ENCODE measurements around the gene PEG3.

Gene PEG3

GRCh38 chr19:56813531-56813930 lies 27.0 kb downstream of the PEG3 start:
- H3K4me1 ChIP-seq: no peaks in the 10 kb centered on the region
- H3K9ac ChIP-seq: no peak overlapping the region
- no peaks in the 10 kb centered on the region for H3K9me3 ChIP-seq
- no peak overlapping the region for H3K4me3 ChIP-seq
- H3K36me3 ChIP-seq: no peaks in the 10 kb centered on the region
- no peak overlapping the region for H3K4me2 ChIP-seq
- H3K27ac ChIP-seq: no peak overlapping the region
- no peak for TF ChIP-seq Cebpa-rat (IDR thresholded peaks at IDR 0.05)
- no peaks in the 10 kb centered on the region for H3K27me3 ChIP-seq
- H4K20me1 ChIP-seq: no peaks in the 10 kb centered on the region

GRCh38 chr19:56811480-56811879 lies 29.0 kb downstream of the PEG3 start:
- Histone ChIP-seq H3K27me3 (no peaks in the 10 kb centered on the region), H3K4me1 (no peaks in the 10 kb centered on the region), H3K27ac (no peak overlapping the region), H3K9ac (no peak overlapping the region), H3K9me3 (peaks cover 9% of the 10 kb centered on the region), H3K4me2 (no peak overlapping the region), H4K20me1 (no peaks in the 10 kb centered on the region), H3K36me3 (no peaks in the 10 kb centered on the region), H3K4me3 (no peak overlapping the region)
- TF ChIP-seq Cebpa-rat (IDR thresholded peaks at IDR 0.05): no peak

- H3K9me3 ChIP-seq: peaks cover 20% of the 10 kb centered on the region
- no peak for TF ChIP-seq Cebpa-rat (IDR thresholded peaks at IDR 0.05)
- no peaks in the 10 kb centered on the region for H4K20me1 ChIP-seq
- H3K9ac ChIP-seq: no peak overlapping the region
- no peaks in the 10 kb centered on the region for H3K4me1 ChIP-seq
- no peak overlapping the region for H3K4me2 ChIP-seq
- H3K27ac ChIP-seq: no peak overlapping the region
- H3K36me3 ChIP-seq: no peaks in the 10 kb centered on the region
- no peak overlapping the region for H3K4me3 ChIP-seq
- H3K27me3 ChIP-seq: no peaks in the 10 kb centered on the region
Observed at GRCh38 chr19:56810260-56810659, 30.3 kb downstream of the PEG3 start.

- H3K4me3 ChIP-seq: no peak overlapping the region
- no peaks in the 10 kb centered on the region for H3K27me3 ChIP-seq
- H3K4me2 ChIP-seq: no peak overlapping the region
- no peak overlapping the region for H3K27ac ChIP-seq
- no peak for TF ChIP-seq Cebpa-rat (IDR thresholded peaks at IDR 0.05)
- H3K4me1 ChIP-seq: no peaks in the 10 kb centered on the region
- no peaks in the 10 kb centered on the region for H3K36me3 ChIP-seq
- H3K9me3 ChIP-seq: peaks cover 32% of the 10 kb centered on the region
- no peak overlapping the region for H3K9ac ChIP-seq
- no peaks in the 10 kb centered on the region for H4K20me1 ChIP-seq
Observed at GRCh38 chr19:56808717-56809392, 31.7 kb downstream of the PEG3 start.

- Histone ChIP-seq H4K20me1 (no peaks in the 10 kb centered on the region), H3K4me1 (no peaks in the 10 kb centered on the region), H3K36me3 (no peaks in the 10 kb centered on the region), H3K27me3 (no peaks in the 10 kb centered on the region), H3K9ac (no peak overlapping the region), H3K27ac (no peak overlapping the region), H3K4me3 (no peak overlapping the region), H3K9me3 (peaks cover 54% of the 10 kb centered on the region), H3K4me2 (no peak overlapping the region)
- TF ChIP-seq Cebpa-rat (IDR thresholded peaks at IDR 0.05): no peak
Observed at GRCh38 chr19:56806639-56807038, 33.9 kb downstream of the PEG3 start.

Measured in BLaER1 (cell line).